Upper lobe of left lung (tissue), 4 donors: Measurements from ENCODE around the gene FGF23.

ENCODE experiments used
- POLR2A ChIP-seq, 4 donors: fragments of 450-650 bp; IDR thresholded peaks; one replicate each; pipeline ENCODE4 v1.5.1; 2016 to 2017; ENCODE audit warnings: antibody characterized with exemption in 4 of 4, mild to moderate bottlenecking in 2 of 4
- POLR2AphosphoS5 ChIP-seq, 2 donors: sonication (generic); formaldehyde crosslinking; IDR thresholded peaks; one replicate each; pipeline ENCODE4 v1.5.1; 2017; ENCODE audit warnings: antibody characterized with exemption in 2 of 2

GRCh38 chr12:4369548-4369947 lies 10.0 kb downstream of the FGF23 start:
- no peak for TF ChIP-seq POLR2AphosphoS5 (IDR thresholded peaks at IDR 0.05)
- no peak for TF ChIP-seq POLR2A (IDR thresholded peaks at IDR 0.05)
